Measurements from ENCODE around the gene CCNF. TPM values are rescaled to one million over a fixed set of nuclear protein-coding genes. Genes with fewer than 3 reads are reported as not detected.
A peak's percentile ranks its signal among the peaks of the same experiment; 100 is the strongest.

CCNF gene
- total RNA-seq, 1 donor from 2014 or later = 1.4 TPM

DNA sequence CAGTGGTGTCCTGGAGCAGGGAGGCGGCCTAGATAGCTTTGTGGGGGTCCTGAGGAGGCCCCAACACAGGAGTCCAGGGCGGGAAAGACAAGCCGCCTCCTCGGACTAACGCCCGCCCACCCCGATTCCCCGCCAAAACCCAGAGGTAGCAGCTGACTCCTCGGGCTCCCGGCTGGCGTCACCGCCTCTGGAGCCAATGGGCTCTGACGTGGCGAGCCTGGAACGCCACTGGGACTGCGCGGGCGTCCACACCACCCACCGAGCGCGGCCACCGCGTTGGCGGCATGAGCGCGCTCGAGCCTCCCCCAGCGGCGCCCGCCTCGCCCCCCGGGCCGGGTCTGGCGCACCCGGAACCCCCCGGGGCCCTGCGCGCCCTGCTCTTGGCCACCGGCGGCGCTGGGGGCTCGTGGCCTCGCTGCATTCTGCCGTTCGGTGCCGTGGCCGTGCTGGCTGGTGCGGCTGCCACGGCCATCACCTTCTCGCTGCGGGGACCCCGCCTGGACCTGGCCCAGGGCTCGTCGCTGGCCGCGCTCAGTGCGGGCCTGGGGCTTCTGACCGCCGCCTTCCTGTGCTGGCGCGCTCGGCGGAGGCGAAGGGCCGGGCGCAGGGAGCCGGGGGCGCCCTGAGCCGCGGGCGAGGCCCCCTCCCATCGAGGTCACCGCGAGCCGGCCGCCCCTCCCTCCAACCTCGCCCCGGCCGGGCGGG lies 38.4 kb downstream of the CCNF start:
- ATAC-seq (ENCODE audit: poor library complexity) (peak; percentile 82), DNase-seq (peak; percentile 88)
- intact Hi-C loops (cut with DNase I) = no loop called here

DNA sequence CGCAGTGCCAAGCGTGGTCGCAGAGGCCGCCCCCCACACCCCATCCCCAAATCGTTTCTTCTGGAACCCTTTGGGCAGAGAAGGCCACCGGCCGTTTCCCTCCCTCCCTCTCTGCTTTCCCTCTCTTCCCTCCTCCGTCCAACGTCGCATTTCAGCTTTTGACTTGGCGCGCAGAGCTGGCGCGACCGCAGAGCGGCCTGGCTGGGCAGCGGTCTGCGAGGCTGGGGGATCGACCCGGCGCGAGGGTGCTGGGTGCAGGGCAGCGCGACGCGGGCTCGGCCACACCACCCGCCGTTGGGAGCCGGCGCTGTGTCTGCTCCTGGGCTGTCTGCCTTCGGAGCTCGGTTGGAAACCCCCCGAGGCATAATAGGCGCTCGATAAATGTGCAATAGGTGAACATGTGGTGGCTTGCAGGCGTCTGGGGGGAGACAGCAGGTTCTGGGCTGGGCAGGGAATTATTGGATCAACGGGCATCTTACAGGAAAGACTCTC lies 39.0 kb downstream of the CCNF start:
- intact Hi-C loops (cut with DNase I) = no loop called here
- DNase-seq = no peak
- ATAC-seq (ENCODE audit: poor library complexity) = peak; percentile 9

DNA sequence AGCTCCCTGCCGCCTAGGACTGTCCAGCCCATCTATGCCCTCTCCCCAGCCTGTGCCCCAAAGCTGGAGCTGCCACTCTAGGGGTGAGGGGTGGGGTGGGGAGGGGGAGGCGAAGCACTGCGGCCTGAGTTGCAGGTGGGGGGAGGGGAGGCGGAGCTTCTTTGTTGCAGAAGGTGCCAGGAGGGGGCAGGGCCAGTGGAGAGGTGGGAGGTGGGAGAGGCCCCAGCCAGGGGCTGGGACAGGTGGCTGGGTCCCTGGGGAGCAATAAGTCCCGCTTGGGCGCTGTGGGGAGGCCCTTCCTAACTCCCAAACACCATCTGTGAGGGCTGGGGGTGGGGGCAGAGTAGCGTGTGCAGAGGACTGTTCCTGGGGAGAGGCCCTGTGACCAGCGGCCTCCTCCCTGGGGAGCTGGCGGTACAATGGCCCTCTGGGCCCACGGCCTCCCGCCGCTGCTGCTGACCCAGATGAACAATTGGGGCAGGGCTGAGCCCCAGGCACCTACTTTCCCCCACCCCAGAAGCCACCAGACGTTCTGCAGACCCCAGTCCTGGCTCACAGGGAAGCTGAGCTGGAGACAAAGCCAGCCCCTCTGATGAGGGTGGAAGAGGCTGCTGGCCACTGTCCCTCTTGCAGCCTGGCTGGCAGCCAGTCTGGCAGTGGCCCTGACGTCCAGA lies 39.6 kb downstream of the CCNF start:
- ATAC-seq (ENCODE audit: poor library complexity) (no peak), DNase-seq (no peak)
- intact Hi-C loops (cut with DNase I) = no loop called here

DNA sequence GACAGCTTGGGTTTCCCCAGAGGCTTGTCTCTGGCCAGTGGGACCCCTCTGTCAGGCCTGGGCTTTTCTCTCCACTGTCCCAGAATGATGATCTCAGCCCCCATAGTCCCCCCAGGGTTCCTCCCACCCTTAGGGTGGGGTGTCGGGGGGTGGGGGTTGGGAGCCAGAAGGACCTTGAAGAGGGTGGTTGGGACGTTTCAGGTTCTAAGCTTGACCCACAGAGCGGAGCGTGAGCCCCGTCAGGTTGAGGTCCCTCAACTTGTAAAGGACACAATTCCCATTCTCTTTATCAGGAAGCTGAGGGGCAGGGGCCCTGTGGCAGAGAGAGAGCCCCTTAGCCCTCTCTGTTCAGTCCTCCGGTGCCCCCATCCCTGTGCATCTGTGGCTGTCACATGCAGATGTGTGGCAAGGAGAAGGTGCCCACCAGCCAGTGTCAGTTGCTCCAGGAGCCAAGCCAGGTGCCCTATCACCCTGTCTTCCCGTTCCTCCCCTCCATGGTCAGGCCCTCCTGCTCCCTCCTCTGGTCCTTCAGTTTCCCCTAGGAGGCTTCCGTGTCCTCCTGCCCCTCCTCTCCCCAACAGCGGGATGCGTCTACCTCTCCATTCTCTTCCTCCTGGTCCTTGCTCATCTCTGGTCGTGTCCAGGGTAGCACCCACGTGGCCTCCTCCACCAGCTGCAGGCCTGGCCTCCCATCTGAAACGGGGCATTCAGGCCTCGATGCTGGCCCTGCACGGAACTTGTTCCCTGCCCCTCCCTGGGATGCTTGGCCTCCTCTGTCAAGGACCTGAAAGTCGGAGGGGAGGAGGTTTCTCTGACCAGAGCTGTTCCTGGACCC lies 40.4 kb downstream of the CCNF start:
- DNase-seq = no peak
- intact Hi-C loops (cut with DNase I) = no loop called here
- no peak for ATAC-seq (ENCODE audit: poor library complexity)

DNA sequence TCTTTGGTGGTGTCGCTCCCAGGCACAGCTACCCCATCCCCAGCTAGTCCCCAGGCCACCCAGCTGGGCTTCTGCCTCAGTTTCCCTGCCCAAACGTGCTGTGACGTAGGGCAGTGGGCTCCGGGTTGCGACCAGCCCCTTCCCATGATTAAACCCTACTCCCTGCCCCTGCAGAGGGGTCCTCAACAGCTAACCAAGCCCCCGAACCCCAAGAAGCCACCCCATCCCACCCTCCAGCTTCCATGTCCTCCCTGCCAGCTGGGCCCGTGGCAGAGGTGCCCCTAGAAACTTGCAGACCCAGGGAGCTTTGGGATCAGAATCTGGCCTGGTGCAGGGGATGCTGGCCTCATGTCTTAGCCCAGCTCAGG lies 41.0 kb downstream of the CCNF start:
- DNase-seq = no peak
- intact Hi-C loops (cut with DNase I) = no loop called here
- no peak for ATAC-seq (ENCODE audit: poor library complexity)

DNA sequence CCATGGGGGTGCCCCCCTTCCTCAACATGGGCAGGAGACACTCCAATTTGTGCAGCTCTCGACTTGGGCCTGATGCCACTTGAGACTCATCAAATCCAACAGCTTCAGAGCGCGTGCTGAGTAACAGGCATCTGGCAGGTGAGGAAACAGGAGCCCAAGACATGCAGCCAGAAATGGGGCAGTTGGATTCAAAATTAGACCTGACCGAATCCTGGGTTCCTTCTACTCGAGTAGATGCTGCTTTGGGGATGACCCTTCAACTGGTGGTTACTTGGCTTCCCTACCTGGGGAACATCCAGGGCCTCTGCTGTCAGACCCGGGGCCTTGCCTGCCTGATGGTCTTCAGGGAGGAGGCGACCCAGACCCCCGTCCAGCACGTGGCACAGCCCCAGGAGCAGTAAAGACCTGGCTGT lies 41.4 kb downstream of the CCNF start:
- ATAC-seq (ENCODE audit: poor library complexity) = no peak
- no peak for DNase-seq
- intact Hi-C loops (cut with DNase I) = no loop called here

DNA sequence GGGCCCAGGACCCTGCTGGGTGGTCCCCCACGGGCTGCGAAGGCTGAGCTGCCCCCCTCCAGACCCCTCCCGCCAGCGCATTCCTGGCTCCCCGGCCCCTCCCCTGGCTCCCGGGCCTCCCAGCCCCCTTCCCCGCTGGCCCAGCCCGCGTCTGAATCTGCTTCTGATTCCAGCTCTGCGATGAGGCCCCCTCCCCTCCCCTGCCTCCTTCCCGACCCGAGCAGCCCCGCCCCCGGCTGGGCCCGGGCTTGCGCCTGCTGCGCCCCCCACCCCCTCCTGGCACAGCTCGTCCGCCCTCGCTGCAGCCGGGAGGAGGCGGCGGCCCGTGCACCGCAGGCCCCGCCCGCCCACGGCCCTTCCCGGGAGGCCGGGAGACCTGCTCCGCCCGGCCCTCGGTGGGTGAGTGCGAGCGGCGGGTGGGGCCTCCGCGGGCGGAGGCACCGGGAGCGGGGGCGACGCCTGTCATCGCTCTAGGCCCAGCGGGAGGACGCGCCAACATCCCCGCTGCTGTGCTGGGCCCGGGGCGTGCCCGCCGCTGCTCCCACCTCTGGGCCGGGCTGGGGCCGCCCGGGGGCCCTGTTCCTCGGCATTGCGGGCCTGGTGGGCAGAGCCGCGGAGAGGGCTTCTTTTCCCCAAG lies 41.9 kb downstream of the CCNF start, which contains the start of gene NTN3:
Gene NTN3 (plus strand): TSS at position 282 of the 637 bp plus-strand sequence. CDS start 405 bp downstream, outside the sequence.
- intact Hi-C loops (cut with DNase I) = no loop called here
- DNase-seq (no peak), ATAC-seq (ENCODE audit: poor library complexity) (no peak)

DNA sequence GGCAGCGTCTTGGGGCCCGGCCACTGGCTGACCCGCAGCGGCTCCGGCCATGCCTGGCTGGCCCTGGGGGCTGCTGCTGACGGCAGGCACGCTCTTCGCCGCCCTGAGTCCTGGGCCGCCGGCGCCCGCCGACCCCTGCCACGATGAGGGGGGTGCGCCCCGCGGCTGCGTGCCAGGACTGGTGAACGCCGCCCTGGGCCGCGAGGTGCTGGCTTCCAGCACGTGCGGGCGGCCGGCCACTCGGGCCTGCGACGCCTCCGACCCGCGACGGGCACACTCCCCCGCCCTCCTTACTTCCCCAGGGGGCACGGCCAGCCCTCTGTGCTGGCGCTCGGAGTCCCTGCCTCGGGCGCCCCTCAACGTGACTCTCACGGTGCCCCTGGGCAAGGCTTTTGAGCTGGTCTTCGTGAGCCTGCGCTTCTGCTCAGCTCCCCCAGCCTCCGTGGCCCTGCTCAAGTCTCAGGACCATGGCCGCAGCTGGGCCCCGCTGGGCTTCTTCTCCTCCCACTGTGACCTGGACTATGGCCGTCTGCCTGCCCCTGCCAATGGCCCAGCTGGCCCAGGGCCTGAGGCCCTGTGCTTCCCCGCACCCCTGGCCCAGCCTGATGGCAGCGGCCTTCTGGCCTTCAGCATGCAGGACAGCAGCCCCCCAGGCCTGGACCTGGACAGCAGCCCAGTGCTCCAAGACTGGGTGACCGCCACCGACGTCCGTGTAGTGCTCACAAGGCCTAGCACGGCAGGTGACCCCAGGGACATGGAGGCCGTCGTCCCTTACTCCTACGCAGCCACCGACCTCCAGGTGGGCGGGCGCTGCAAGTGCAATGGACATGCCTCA lies 42.6 kb downstream of the CCNF start:
- intact Hi-C loops (cut with DNase I) = no loop called here
- no peak for DNase-seq

DNA sequence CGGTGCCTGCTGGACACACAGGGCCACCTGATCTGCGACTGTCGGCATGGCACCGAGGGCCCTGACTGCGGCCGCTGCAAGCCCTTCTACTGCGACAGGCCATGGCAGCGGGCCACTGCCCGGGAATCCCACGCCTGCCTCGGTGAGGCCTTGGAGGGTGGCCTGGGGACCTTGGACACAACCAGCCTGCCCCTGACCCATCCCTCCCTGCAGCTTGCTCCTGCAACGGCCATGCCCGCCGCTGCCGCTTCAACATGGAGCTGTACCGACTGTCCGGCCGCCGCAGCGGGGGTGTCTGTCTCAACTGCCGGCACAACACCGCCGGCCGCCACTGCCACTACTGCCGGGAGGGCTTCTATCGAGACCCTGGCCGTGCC lies 43.2 kb downstream of the CCNF start:
- ATAC-seq (ENCODE audit: poor library complexity) (no peak), DNase-seq (no peak)
- intact Hi-C loops (cut with DNase I) = no loop called here

More for the DNA sequence above, 42.6 kb downstream of the CCNF start:
- ATAC-seq (ENCODE audit: poor library complexity) = no peak

DNA sequence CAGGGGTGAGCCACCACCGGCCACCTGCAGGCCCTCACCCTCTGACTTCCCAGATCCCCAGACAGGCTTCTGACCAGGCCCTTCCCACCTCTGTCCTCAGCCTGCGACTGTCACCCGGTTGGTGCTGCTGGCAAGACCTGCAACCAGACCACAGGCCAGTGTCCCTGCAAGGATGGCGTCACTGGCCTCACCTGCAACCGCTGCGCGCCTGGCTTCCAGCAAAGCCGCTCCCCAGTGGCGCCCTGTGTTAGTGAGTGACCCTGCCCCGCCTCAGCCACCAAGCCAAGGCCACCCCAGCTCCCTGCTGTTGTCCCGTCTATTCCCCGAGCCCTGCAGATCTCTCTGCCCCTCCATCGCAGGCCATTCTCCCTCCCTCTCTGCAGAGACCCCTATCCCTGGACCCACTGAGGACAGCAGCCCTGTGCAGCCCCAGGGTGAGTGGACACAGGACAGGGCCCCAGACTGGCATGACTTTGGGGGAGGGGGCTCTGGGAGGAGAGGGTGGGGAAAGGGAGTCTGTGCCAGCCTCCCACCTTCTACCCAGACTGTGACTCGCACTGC lies 43.7 kb downstream of the CCNF start:
- ATAC-seq (ENCODE audit: poor library complexity) (no peak), DNase-seq (no peak)
- intact Hi-C loops (cut with DNase I) = no loop called here

DNA sequence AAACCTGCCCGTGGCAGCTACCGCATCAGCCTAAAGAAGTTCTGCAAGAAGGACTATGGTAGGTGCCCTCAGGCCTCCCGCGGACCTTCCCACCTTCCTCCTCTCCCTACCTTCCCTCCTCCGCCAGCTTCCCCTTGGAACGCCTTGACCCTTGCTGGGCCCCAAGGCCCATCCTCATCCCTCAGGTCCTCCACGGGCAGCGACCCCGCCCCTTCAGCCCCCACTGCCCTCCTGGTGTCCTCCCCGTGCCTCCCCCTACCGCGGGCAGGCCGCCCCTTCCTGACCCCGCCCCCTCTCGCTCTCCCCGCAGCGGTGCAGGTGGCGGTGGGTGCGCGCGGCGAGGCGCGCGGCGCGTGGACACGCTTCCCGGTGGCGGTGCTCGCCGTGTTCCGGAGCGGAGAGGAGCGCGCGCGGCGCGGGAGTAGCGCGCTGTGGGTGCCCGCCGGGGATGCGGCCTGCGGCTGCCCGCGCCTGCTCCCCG lies 44.2 kb downstream of the CCNF start:
- no peak for DNase-seq
- ATAC-seq (ENCODE audit: poor library complexity) = no peak
- intact Hi-C loops (cut with DNase I) = no loop called here

DNA sequence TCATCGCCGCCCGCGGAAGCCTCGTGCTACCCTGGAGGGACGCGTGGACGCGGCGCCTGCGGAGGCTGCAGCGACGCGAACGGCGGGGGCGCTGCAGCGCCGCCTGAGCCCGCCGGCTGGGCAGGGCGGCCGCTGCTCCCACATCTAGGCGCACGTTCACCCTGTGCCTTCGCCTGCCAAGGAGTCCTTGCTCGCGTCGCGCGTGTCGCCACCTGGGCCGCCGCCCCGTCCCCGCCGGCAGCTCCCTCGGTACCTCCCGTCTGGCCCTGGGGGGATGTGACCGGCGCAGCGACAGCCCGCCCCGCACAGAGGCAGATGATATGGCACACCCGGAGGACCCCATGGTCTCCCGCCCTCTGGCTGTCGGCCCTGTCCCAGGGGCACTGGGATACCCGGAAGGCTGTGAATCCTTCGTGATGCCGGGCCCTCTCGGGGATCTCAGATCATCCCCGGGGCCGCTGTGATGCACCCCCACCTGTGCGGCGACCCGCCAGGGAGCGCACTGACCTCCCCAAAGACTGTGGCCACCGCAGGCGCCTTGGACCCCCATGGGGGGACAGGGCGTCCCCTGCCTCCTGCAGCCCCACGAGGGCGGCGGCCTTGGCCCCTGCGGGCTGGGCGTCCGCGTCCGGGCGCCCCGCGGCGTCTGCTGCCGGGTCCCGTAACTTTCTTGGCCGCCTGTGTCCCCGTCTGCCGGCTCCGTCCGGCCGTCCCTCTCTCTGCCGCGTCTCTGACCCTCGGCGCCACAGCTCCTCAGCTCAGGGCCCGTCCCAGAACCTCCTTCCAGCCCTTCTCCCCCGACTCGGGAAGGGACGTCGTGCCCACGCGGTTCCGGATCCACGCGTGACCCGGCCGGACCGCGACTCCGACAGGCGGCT lies 45.0 kb downstream of the CCNF start:
- DNase-seq (peak; percentile 77), ATAC-seq (ENCODE audit: poor library complexity) (peak; percentile 82)
- intact Hi-C loops (cut with DNase I) = no loop called here

DNA sequence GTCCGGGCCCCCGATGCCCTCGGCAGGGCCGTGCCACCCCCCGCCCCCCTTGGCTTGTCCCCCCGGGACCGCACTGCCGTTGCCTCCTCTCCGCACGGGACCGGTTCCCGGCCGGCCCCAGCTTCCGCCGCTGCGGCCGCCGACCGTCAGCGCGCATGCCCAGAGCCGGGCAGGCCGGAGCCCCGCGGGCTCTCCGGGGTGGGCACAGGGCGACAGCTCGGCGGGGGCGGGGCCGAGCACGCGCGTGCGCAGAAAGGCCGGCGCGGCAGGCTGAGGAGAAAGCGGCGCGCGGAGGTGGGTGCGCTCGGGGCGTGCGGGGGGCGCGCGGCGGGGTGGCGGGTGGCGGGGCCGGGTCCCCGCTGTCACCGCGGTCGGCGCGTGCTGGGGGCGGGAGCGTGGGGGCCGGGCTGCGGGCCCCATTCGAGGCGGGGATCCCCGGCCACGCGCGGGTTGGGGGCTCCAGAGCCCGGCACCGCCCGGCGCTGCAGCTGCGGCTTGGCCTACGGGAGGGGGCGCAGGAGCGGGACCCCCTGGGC lies 45.7 kb downstream of the CCNF start, which contains the start of gene TBC1D24:
Gene TBC1D24 (plus strand): TSS at position 251 of the 536 bp plus-strand sequence. CDS start 21,022 bp downstream, outside the sequence.
- intact Hi-C loops (cut with DNase I) = no loop called here
- DNase-seq (peak; percentile 93), ATAC-seq (ENCODE audit: poor library complexity) (peak; percentile 96)

DNA sequence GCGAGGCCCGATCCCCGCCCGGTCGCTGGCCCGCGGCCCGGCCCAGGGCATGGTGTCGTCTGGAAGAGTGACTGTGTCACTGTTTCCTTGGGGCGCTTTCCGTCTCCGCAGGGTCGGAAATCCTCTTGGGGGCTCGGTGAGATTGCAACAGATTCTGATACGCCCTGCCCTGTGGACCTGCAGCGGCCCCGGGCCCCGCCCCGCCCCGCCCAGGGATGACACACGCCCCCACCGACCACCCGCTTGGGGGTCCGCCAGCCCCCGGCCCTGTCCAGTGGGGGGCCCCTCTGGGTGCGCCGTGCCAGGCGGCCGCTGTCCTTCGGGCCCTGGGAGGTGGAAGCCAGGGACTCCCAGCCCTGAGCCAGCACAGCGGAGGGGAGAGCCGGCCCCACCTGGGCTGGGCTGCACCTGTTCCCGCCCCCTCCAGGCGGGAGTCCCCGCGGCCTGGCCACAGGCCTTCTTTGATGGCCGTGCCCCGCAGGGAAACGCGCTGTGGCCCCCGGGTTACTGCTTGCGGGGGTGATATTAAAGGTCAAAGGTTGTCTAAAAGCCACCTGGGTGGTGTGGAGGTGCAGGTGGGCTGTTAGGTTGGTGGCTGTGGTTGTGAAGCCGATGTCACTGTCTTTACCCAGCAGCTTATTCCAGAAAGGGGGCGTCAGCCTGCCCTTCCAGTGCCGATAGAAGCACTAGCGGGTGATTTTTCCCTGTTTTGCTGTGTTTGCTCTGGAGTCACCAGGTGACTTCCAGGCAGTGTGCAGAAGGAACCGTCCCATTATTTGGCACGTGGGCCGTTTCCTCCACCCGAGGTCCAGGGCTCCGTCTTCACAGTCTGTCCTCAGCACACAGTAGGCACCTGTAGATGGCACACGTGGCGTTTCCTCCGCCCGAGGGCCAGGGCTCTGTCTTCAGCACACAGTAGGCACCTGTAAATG lies 46.4 kb downstream of the CCNF start:
- no peak for ATAC-seq (ENCODE audit: poor library complexity)
- intact Hi-C loops (cut with DNase I) = no loop called here
- DNase-seq = no peak

DNA sequence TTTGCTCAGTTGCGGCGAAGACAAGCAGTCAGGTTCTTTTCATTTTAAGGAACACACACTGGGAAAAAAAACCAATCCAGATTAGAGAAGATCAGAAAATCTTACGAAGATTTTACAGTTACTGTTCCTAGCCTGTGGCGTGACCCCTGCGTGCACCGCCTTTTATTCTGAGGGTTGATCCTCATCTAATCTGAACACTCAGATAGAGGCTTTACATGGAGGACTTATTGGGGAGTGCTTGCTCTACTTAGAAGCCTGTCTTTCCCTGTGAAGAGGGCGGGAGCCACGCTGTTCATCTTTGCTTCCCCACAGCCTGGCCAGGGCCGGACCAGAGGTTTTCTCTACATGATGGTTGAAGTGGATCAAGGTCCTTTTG lies 47.1 kb downstream of the CCNF start:
- ATAC-seq (ENCODE audit: poor library complexity) (no peak), DNase-seq (no peak)
- intact Hi-C loops (cut with DNase I) = no loop called here
